ENCODE measurements around the gene HAP1.

GRCh38 chr17:41710472-41711090 lies 23.9 kb downstream of the HAP1 start:
- no peak for TF ChIP-seq POLR2A (IDR thresholded peaks at IDR 0.05; ENCODE audit: low read length)
- no peak for TF ChIP-seq GATA1 (IDR thresholded peaks at IDR 0.05; ENCODE audit: low read depth, low read length)
